ENCODE results near the gene GPRC5D.

DNA sequence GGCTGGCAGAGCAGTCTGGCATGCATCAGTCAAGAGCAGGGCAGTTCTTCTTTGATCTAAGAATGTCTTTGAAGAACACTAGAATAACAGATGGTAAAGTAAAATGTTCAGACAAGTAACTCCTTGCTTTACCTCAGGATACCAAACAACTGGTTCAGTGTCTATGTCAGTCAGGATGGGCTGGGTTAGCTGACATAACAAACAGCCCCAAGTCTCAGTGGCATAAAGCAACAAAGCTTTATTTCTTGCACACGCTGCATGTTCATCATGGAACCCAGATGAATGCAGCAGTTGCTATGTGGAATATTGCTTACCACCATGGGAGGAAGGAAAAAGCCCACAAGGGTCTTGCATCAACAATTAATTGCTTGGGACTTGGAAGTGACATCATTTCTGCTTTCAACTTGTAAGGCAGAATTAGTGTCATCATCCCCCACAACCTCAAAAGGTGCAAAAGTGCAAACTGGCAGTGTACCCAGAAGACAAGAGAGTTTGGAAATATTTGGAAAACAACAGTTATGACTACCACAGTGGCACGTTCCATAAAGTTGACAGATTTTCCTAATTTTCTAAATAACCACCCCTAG lies 21.2 kb downstream of the GPRC5D start:
- TF ChIP-seq, protein P1, sequence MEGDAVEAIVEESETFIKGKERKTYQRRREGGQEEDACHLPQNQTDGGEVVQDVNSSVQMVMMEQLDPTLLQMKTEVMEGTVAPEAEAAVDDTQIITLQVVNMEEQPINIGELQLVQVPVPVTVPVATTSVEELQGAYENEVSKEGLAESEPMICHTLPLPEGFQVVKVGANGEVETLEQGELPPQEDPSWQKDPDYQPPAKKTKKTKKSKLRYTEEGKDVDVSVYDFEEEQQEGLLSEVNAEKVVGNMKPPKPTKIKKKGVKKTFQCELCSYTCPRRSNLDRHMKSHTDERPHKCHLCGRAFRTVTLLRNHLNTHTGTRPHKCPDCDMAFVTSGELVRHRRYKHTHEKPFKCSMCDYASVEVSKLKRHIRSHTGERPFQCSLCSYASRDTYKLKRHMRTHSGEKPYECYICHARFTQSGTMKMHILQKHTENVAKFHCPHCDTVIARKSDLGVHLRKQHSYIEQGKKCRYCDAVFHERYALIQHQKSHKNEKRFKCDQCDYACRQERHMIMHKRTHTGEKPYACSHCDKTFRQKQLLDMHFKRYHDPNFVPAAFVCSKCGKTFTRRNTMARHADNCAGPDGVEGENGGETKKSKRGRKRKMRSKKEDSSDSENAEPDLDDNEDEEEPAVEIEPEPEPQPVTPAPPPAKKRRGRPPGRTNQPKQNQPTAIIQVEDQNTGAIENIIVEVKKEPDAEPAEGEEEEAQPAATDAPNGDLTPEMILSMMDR (IDR thresholded peaks at IDR 0.05) = no peak
- TF ChIP-seq POLR2A (IDR thresholded peaks at IDR 0.05) = no peak

All from ovary (tissue), 3 donors.